Measurements from ENCODE around the gene CDC27. TPM values are rescaled to one million over a fixed set of nuclear protein-coding genes. Genes with fewer than 3 reads are reported as not detected.
"Not testable (repeated sequence)": the region's sequence is repeated elsewhere in the genome, so short reads cannot be mapped to it uniquely, and the experiment has no call there.

The CDC27 gene
- polyA plus RNA-seq, 1 donor: 63.3 TPM

DNA sequence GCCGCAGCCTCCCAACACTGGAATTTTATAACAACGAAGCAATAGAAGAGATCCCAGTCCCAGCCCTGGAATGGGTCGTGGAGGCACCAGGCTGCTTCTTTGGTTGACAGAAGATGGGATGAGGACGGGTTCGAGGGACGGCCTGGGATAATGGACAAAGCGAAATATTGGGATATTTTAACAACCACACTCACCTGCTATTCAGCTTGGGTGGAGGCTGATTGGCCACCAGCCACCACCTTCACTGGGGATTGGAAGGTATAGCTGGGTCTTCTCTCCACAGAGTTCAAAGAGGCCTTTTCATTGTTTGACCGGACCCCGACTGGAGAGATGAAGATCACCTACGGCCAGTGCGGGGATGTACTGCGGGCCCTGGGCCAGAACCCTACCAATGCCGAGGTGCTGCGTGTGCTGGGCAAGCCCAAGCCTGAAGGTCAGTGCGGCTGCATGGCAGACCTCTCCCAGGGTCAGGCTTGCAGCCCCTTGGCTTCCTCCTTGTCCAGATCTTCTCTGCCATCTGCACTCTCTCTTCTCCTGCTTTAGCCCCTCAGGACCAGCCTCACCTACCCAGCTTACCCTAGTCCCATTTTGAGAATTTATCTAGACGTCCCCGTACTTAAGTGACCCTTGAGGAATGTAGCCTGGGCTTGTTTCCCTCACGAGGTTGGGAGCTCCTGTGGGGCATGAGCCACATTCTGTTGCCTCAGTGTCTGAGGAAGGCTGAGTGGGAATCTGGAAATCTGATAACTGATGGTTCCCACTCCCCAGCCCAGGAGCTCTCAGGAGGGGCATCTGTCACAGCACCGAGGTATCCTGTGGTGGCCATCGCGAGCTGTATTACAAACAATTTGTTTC lies 30.8 kb upstream of the CDC27 start:
- no peak for DNase-seq

DNA sequence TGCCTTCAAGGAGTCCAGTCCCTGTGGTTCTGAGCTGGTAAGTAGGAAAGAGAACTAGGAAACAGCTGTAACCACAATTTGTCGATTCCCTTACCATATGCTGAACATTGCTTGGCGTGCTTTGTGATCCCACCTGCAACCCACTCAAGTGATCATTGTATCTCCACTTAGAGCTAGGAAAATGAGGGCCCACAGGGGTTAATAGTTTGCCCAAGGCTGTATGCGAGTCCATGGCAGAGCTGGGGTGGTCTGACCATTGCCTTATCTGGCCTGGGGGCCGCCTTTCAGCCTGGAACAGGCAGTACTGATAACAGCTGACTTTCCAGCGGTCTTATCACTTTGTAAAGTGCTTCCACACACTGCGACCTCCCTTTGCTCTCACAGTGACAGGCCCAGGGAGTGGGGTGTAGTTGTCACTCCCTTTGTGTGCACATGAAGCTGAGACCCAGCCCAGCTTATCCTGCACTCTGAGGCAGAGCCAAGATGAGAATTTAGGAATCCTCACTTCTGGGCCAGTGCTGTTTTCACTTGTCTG lies 29.9 kb upstream of the CDC27 start:
- no peak for DNase-seq

DNA sequence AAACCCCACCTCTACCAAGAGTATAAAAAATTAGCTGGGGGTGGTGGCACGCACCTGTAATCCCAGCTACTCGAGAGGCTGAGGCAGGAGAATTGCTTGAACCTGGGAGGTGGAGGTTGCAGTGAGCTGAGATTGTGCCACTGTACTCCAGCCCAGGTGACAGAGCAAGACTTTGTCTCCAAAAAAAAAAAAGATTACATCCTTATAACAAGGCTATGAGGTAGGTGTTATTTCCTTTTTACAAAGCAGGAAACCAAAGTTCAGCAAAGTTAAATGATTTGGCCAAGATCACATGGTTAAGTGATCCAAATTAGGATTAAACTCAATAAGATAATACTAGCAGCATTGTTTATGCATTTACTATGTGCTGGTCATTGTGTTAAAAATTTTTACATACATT lies 28.2 kb upstream of the CDC27 start:
- DNase-seq: not testable (repeated sequence)

DNA sequence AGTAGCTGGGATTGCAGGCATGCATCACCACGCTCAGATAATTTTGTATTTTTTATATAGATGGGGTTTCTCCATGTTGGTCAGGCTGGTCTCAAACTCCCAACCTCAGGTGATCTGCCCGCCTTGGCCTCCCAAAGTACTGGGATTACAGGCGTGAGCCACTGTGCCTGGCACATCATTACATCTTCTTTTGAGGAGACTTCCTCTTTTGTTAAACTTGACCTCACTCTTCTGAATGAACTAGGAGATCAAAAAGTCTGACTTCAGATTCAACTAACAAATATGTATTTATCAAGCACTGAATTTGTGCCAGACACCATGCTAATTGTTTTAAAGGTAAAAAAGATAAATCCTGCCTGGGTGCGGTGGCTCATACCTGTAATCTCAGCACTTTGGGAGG lies 27.7 kb upstream of the CDC27 start:
- not testable (repeated sequence) for DNase-seq

DNA sequence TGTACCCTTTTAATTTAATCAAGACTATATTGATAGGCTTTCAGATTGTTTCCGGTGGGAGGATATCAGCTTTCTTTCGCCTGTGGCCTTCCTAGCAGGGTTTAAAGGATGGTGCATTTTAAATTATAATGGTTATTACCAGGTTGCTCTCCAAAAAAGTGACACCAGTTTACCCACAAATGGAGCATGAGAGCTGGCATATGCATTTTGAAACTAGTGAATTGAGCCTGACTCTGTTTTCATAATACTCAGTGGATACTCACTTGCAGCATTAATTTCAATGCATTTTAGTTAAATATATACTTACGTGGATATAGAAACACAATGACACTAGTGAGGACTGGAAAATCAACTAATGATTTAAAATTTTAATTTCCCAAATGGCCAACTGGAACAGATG lies 25.8 kb upstream of the CDC27 start:
- DNase-seq: no peak

DNA sequence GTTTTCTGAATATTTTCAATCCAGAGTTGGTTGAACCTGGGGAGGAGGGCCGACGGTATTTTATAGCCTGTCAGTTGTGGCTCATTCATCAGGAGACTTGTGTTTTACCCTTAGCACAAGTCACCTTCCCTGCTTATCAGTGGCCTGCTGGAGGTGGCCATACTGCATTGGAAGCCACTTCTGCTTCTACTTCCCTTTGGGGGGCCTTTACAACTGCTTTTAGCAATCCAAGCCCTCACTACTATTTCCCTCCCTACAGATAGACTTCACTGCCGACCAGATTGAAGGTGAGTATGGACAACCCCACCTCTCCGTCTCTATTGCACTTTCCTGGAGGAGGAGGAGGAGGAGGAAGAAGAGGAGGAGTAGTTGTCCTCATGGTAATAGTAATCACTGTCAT lies 24.4 kb upstream of the CDC27 start:
- DNase-seq: no peak

DNA sequence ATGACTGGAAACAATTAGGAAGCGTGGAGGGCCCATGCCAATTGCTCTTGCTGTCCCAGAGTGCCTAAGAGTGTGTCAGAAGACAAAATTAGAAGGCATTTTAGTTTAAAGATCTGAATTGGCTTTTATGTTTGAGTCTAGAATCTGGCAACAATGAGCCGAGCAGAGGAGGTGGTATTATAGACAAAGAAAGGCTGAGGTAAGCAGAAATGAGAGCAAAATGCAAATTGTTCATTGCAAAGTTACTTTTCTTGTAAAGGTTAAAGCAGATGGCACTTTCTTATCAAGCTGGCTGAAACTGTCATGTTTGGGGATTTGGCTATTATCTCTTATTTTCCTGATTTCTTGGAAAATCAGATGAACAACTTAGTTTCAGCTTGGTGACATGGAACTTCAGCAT lies 23.4 kb upstream of the CDC27 start:
- DNase-seq: no peak

DNA sequence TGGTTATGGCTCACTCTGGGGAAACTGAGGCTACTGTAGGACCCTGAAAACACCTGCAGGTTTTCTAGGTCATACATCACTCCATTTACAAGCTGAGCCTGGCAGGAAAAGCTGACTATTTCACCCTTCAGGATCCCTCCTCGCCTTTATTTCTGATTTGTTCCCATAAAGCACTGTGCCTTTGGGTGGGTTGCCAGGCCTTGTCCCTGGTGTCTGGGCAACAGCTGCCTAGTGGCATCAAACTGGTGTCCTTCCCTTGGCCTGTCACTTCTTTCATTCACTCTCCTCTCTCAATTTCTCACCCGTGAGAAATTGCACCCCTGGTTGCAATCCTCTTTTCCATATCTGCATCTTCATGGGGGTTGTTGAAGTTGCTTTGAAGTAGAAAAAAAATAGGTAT lies 21.7 kb upstream of the CDC27 start:
- DNase-seq: no peak

DNA sequence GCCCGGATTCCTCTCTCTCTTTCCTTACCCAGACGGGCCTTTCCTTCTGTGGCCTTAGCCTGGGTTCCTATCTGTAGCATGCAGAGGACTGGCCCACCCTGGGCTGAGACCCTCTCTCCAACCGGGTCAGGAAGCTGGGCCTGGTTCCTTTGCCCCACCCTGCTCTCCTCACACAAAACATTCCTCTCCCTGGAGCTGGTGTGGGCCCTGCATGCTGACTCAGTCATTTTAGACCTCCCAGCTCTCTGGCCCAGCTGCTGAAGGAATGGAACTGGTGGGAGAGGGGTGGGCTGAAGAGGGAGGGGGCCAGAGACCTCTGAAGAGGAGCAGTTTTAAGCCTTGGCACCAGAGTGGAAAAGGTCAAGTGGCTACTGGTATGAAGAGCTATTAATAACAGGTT lies 21.0 kb upstream of the CDC27 start:
- no peak for DNase-seq

DNA sequence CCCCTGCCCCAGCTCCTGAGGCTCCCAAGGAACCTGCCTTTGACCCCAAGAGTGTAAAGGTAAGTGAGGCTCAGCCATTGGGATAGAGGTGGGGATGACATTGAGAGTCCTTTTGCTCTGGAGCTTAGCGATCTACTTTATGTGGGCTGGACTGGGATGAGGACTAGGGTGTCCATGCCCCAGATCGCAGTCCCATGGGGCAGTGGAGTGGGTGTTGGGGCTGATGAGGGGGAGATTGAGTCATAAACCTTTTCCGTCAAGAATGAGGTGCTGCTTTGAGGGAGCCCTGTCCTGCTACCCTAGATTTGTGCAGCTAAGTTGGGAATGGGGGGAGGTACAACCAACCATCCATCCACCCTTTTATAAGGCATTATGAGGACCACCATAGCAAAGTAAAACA lies 20.4 kb upstream of the CDC27 start:
- no peak for DNase-seq

DNA sequence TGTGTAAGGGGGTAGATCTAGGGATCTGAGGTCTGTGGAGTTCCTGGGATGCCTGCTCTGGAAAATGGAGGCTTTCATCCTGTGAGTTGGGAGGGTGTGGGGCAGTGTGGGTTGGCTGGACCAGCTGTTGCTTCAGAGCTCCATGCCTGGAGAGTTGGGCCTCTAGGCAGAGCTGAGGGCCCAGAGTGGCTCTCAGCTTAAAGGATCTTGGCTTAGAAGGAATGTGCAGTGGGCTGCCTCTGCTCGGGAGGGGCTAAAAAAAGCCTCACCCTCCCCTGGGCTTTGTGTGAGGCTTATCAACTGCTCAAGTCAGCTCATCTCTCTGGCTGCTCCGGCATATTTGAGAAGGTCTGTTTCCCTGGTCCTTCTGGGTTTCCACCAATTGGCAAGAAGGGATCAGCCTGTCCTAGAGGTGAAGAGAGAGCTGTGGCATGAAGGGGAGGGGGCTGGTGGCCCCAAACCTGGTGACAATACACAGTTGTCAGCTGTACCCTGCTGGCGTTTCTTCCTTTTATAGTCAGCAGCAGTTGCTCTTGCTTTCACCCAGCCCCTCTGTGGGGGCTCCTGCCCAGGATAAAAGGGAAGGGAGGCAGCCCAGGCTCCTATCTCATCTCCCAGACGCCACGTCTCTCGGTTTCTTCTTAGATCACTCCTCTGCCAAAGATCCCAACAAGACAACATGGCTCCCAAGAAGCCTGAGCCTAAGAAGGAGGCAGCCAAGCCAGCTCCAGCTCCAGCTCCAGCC lies 19.8 kb upstream of the CDC27 start, which contains the start of gene MYL4:
Gene MYL4, plus strand, starts transcription at position 605 of the 745 bp plus-strand sequence. Its CDS starts 75 bp downstream, at position 680.
- no peak for DNase-seq

DNA sequence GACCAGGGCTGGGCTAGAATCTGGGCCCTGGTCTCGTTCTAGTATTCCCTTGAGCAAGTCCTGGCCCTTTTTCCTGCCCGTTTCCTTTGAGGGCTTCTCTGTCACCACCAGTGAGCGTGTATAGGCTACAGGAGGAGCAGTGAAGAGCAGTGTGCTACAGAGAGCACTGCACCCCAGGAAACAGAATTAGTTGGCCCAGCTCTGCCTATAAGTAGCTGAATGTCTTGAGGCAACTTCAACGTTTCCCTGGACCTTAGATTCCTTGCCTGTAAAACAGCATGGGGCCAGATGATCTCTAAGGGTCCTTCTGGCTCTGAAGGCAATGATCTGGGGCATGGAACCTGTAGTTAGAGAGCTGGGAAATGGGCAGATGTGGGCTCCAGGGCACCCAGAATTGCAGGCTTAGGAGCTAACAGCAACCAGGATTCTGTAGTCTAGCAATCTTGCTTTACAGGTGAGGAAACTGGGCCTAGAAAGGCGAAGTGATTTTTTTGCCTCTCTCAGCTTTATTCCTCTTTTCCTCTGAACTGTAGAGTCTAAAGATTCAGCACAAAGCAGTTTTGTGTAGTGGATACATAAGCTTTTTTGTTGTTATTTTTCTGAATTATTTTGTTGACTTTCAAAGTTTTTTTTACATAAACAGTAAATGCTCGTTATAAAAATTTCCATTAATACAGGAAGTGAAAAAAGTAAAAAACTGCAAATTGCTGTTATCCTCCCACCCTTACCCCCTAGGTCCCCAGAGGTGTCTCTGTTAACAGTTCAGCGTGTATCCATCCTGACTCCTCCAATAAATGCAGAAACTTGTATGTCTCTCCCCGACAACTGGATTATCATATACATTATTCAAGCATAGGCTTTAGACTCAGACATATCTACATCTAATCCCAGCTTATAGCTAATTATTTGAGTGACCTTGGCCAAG lies 18.3 kb upstream of the CDC27 start:
- DNase-seq: no peak

DNA sequence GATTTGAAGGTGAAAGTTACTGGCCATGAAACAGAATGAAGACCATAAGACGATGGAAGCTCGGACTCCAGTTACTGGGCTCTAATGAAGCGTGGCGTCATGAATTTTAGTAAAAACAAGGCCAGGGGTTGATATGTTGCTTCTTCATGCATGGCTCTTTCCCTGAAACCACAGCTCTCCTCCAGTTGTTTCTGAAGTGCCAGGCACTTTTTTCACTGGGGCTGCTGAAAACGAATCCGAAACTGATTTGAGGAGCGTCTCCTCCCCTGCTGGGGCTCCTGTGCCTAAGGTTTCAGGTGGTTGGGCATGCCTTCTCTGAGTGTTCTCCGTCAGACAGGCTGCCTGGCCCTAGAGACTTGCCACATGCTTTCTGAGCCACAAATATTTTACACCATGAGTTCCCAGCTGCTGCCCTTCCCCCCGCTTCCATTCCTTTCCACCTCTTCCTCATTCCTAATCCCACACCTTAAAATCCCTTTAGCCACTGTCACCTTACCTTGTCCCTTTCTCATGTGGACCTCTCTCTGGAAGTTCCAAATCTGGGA lies 16.4 kb upstream of the CDC27 start:
- DNase-seq: no peak

DNA sequence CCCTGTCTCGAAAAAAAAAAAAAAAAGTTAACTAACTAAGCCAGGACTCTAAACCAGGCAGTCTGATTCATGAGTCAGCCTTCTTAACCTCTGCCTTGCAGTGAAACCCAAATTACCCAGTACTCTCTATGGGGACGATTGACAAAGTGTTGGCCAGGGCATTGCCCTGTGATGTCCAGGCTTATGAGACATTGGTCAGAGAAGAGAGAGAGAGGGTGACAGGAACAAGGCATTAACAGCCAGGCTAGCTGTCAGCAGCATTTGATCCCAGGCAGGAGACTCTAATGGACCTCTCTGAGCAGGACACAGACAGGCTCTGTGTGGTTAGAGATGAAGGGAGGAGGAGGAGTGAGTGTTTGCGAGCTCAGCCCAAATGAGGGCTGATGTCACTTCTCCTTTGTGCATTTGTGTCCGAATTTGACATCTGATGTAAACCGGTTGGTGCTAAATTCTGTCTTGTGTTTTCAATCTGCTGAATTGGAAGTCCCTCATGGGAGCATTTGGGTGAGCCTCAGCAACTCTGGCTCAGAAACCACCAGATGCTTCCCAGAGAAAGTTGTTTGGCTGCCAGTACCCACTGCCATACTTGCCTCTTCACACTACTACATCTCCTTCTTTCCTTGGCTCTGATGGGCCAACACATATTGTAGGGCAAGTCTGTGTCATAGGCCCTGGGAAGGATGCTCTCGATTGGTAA lies 15.8 kb upstream of the CDC27 start:
- DNase-seq: no peak

DNA sequence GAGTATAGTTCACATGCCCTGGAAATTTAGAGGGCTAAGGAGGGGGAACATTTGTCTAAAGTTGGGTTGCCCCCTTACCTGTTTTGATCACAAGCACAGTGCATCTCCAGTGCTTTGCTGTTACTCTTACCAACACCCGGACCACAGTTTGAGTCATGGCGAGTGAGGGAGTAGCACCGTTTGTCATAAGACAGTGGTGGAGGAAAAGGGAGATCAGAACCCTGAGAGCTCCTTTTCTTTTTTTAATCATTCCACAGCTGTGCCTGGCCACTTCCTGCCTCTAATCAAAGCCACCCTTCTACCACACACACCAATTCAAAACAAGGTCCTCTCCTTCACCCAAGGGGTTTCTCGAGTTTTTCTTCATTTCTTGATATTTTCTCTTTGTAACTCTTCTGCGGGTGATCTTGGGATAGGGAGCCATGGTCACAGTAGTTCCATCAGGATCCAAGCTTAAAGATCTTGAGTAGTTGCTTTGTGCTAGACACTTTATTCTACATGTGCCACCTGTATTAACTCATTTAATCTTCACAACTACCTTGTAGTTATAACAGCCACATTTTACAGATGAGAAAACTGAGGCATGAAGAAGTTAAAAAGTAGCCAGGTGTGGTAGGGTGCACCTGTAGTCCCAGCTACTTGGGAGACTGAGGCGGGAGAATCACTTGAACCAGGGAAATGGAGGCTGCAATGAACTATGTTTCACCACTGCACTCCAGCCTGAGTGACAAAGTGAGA lies 15.1 kb upstream of the CDC27 start:
- DNase-seq: no peak

DNA sequence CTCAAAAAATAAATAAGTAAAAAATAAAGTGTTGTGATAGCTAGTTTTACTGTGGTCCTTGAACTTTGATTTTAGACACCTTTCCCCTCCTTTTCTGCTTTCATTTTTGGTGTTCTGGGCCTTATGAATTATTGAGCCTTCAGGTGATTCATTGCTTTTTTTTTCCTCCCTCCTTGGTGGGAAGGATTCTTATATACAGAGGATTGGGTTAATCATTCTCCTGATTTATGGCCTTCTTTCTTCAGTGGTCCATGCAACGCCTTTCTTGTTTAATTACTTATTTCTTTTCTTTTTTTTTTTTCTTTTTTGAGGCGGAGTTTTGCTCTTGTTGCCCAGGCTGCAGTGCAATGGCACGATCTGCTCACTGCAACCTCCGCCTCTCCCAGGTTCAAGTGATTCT lies 12.1 kb upstream of the CDC27 start:
- DNase-seq: no peak

DNA sequence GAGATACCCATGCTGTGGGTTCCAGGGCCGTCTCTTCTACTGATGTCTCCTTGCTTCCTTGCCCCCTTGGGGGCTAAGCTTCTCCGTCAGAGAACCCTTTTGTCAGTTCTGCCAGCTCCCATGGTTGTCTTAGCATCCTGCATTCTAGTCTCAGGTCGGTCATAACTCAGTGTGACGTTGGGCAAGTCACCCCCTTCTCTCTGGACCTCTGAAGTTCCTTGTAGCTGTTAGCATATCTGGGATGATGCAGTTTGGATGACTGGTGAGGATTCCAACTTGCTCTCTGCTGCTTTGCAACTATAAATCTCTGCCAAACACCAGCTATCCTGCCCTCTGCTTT lies 11.2 kb upstream of the CDC27 start:
- DNase-seq: no peak

DNA sequence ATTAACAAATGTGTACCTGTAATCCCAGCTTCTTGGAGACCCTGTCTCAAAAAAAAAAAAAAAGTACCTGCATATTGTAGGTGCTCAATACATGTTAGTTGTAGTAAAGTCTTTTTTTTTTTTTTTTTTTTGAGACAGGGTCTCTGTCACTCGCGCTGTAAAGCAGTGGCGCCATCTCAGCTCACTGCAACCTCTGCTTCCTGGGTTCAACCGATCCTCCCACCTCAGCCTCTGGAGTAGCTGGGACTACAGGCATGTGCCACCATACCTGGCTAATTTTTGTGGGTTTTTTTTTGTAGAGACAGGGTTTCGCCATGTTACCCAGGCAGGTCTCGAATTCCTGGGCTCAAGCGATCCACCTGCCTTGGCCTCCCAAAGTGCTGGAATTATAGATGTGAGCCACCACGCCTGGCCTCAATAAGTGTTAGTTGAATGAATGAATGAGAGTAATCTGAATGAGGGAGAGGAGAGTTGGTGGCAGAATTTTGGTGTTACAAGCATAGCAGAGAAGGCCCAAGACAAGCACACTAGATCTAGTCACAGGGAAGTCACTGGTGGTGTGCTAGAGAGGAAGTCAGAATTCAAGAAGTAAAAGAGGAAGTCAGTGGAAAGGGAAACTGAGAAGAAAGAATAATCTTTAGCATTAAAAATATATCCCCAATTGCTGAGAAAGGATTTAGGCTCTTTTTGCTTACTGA lies 10.7 kb upstream of the CDC27 start:
- DNase-seq: no peak

DNA sequence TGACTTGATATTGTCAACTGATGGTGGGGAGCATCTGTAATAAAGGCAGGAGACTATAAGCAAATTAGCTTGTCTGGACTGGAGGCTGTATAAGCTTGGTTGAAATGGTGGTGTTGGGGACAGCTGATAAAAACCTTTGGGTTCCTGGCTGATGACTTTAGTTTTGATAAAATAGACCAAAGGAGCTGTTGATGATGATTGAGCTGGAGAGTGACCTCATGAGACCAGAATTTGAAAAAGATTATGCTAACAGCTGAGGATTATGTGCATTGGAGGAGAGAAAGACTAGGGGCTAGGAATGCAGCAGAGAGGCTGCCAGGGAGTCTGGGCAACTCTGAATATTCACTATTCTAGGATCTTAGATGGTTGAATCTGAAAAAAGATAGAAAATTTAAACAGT lies 8.7 kb upstream of the CDC27 start:
- DNase-seq: no peak

DNA sequence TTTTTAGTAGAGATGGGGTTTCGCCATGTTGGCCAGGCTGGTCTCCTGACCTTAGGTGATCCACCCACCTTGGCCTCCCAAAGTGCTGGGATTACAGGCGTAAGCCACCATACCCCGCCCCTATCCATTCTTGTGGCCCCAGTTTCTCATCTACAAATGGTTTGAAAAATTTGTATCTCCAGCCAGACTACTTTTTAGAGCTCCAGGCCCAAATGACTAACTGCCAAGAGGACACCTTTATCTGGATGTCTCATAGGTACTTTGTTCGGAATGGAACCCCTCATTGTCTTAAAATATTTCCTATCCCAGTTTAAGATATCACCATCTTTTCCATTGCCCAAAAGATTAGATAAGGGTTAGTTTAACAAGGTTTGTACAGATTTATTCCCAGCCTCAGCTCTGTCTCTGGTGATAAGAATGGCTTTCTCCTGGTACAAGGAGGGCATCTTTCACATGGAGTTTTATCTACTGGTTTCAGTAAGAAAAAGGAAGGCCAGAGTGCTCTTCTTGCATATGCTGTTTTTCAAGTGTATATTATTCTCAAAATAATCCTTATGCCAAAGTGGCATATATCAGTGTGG lies 4.9 kb upstream of the CDC27 start:
- DNase-seq: no peak

Measured in left kidney (tissue), 2 donors.